NCI-H2107 treated with DMSO at 0.1 percent for 48 hours (cell line): ENCODE data around the gene CLIC5.

Experiments used
- DNase-seq: peaks from one replicate; lab custom pipeline; 2025; ENCODE audit not compliant: unreplicated experiment; lab: John Stamatoyannopoulos, UW

The CLIC5 gene

DNA sequence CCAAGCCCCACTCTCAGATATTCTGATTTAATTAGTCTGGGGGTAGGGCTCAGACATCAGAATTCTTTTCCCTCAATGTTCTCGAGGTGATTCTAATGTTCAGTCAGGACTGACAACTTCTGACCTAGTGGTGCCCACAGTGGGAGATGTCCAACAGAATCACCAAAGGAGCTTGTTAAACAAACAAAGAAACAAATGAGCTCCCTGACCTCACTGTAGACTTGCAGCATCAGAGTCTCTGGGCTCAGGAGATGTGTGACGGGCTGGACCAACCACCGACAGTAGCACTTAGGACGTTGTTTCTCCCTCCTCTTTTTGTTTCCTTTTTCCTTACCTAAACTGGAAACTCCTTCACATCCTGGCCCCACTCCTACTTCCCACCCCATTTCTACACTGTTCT lies 49.3 kb downstream of the CLIC5 start:
- no peak for DNase-seq

DNA sequence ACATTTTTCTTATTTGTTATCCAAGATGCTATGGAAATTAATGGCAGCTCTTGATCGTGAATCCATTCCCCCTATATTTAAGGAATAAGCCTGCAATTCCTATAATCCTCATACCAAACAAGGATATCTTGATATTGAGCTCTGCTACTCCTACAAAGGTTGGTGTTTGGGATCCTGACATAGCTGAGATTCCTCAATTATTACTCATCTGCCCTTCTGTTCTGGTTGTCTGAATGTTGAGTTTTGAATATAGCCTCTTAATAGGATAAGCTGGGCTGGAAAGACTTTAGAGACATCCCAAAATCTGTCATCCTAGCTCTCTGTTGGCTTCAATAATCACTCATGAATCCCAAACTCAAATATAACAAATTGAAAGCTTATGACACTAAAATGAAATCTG lies 49.9 kb downstream of the CLIC5 start:
- DNase-seq, result no peak

DNA sequence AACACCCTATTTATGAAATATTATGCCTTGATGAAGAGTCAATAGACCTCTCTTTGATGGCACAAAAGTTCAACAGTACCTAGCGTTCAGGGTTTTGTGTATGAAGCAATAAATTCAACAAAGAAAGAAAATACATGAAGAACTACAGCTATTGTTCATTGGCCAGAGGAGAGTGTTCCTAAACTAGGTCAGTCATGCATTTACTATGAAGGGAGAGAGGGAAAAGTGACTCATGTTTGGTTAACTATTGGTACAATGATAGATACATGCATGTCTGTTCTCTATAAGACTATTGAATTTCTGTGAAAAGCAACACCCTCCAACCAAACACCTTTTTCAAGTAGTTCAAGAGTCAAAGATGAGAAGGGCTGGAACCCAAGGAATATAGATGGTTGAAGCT lies 50.7 kb downstream of the CLIC5 start:
- DNase-seq, result no peak

DNA sequence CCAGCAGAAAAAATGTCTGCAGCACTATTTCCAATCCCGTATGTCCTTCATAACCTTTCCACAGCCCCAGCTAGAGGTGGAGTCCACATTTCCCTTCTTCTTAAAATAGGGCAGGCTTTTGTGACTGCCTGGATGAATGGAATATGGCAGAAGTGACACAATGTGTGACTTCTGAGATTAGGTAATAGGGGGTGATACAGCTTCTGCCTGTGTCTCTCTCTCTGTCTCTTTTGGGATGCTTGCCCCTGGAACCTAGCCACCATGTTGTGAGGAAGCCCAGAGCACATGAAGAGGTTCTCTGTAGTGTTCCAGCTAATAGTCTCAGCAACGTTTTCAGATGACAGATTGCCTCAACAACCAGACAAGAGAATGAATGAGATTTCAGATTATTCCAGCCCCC lies 51.4 kb downstream of the CLIC5 start:
- no peak for DNase-seq

DNA sequence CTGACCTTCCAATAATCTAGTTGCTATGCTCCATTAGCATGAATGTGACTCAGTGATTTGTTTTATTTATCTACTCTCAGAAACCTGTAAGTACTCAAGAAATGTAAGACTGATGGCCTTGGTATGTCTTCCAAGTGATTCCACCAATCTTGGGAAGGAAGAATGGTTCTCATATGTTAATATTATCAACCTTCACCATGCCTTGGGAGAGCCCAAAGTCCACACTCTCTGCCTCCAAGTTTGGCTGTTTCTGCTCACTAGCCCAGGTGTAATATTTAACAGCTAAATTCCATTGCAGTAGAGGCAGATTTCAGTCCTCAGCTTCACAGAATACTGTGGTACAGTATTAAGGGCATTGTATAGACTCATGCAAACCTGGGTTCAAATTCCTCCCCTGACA lies 51.8 kb downstream of the CLIC5 start:
- no peak for DNase-seq

DNA sequence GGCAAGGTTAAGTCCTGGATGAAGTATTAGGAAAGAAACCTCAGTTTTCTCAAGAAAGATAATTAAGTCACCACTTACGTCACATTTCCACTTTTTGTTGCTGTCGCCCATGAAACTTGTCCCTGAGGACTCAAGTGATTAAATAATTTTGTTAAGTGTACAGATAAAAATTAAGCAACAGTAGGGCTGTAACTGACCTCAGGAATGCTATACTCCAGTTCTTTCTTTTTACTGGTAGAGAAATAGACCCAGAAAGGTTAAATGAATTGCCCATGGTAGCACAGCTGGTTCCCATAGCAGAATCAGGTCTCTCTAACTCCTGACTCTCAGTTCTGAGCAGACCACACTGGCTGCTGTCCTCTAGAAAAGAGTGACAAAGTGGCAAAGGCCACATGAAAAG lies 54.5 kb downstream of the CLIC5 start:
- no peak for DNase-seq

DNA sequence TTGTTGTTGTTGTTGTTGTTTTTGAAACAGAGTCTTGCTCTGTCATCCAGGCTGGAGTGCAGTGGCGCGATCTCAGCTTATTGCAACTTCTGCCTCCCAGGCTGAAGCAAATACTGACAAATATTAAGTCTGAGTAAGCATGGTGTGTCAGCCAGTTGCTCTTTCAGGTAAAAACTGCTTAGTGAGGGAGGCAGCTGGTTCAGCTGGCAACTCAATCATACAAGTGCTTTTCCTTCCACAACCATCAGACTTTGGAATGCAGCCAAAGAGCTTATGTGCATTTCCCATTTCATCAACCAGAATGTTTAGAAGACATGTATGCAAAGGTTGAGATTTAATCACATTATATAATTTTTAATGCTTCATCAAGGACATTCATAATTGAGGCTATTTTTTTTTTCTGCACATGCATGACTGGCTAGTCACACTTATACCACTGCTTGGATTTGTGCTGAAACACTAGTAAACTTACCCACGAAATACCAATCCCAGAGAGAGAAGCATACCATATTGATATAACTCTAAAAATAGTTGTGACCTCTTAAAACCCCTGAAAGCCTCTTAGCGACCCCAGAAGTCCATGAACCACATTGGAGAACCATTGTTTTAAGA lies 56.0 kb downstream of the CLIC5 start:
- peak; percentile 0 for DNase-seq

DNA sequence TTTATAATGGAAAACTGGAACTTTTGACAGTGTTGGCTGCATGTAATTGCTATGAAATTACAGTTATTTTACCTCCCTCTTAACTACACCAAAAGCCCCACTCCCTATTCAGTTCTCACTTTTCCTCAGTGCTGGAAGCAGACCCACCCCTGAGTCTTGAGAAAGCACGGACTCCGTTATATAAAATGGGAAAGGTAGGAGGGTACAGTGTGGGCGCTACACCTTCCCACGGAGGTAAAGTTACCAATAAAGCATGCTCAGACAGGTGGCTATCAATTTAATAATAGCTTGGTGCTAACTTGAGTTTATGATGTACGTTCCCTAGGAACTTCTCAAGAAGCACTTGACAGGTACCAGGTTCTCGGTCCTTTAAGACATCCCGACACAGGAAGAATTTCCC lies 59.0 kb downstream of the CLIC5 start:
- DNase-seq, result no peak

DNA sequence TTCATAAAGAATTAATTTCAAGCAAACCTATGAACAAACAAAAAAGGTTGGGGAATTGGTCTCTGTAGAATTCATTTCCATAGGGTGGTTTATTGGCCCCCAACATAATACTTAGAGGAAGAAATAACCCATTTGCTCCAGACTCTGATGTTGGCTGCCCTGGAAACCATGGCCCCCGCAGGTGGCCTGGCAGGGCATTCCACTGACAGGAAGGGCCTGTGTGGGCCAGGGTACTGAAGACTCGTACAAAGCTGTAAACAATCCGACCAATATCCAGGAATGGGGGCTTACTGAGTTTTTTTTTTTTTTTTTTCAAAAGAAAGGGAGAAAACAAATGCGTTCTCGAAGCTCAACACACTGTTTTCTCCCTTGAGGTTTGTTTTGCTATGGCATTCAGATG lies 59.5 kb downstream of the CLIC5 start:
- no peak for DNase-seq

DNA sequence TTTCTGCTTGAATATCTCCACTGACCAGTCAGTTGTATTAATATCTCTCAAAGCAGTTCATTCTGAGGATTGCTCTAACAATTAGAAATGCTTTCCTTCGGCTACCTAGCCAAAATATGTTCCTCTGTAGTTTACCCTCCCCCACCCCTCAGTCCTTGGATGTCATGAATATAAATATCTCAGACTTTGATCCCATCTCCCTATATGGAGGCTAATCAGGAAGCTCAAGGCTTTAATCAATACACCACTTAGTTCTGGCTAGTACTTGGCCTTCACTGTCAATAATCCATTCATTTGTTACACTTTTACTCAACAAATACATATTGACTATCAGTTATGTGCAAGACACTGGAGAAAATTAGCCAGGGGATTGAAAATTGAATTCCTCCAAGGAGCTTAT lies 60.1 kb downstream of the CLIC5 start:
- DNase-seq, result no peak

DNA sequence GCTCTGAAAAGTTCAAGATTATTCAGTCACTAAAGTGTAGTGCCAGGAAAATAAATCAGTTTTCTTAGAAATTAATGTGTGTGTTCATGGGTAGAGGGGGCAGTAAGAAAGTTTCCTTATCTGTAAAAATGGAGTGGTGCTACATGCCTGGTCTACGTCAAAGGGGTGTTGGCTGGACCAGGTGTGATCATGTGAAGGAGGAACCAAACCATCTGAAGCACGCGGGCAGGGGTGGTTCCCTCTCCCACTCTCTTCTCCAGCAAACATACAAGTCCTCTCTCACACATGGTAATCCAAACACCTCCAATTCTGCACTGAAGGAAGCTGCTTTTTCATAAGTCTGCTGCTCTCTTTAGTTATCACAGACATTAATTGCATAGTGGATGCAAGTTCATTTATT lies 63.1 kb downstream of the CLIC5 start:
- no peak for DNase-seq

DNA sequence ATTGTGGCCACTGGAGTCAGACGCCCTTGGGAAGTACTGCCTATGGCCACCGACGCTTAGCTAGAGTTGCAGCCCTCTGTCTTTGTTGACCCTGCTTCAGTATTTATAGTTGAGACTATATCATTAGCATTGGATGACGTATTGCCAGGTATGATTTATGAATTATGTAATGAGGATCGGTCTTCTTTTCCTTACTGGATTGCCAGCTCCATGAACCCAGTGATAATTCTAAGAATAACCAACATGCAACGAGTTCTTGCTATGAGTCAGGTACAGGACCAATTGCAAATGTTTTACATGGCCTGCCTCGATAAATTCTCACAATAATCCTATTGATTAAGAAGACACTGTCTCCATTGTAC lies 63.5 kb downstream of the CLIC5 start:
- no peak for DNase-seq

DNA sequence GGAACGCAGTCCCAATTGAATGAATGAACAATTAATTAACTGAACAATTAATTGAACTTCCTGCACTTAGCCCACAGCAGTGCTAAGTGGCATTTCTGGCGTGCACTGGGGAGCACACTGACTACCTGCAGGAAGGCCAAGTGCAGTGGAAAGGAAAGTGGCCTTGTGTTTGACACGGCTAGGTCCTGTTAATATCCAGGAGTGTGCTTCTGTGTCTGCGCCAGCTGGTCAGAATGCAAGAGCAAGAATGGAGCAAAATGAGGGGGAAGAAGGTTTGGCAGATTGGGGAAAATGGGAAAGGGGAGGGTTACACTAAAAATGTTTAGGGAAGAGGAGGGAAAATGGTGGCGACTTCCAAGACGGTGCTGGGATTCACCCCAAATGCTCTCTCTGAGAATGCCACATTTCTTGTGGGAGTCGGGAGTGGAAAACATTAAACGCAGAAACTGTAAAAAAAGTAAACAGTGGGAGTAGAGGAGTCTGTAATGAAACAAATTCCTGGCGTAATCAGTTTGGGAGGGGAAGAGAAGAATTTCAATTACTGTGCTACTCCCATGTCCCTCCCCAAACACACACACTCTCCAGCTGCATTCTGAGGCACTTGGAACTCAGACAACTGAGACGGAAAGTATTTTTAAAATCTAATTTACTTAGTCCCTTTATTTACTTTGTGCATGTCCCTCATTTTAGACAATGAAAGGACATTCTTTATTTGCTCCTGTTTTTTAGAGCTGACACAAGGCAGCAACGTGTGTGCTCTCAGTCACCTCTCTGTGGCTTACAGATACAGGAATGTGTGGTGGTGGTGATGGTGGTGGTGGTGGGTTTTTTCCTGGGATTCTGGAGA lies 64.1 kb downstream of the CLIC5 start:
- no peak for DNase-seq

DNA sequence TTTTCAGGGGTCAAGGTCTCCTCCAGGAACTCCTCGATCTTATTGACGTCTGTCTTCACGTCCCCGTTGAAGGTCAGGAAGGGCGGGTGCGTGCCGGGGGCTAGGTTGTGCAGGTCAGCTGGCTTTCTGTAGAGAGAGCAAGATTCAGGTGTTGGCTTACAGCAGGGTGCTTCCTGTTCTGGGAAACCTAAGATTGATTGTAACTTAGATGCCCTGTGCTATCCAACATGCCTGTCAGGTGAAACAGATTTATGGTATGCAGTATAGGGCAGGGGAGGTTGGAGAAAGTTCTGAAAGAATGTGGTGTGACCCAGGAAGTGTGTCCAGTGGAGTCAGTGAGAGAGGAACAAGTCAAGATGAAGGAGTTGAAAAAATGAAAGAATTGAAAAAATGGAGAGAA lies 66.4 kb downstream of the CLIC5 start:
- no peak for DNase-seq

DNA sequence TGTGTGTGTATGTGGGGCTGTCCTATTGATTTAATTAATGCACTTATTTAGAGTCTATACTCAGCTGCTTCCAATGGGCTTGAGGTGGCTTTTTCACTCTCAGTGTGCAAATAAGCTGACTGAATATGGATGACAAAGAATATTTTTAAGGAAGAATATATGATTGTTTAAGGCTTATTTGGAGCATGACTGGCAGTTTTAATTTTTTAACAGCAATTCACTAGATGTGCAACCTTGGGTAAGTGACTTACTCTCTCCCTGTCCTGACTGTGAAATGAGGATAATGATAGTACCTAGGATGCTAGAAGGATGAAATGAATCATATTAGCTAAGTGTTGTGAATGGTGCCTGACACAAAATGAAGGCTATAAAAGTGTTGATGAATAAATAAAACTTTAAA lies 67.9 kb downstream of the CLIC5 start:
- DNase-seq, result no peak

DNA sequence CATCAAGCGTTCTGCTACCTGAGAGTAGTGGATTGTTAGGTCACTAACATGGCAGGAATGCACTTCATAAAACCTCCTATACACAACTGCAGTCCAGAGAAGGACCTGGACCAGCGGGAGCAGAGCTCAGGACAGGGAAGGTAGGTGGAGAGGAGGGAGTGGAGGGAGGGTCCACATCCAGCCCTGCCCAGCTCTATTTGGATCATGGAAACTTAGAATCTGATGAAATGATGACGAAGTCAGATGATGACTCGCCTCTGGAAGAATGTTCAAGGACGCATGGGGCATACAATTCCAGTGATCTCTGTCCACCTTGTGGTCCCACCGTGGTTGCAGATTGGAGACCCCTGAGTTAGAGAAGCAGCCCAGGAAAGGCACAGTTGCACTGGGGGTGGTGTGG lies 68.8 kb downstream of the CLIC5 start:
- DNase-seq, result no peak

DNA sequence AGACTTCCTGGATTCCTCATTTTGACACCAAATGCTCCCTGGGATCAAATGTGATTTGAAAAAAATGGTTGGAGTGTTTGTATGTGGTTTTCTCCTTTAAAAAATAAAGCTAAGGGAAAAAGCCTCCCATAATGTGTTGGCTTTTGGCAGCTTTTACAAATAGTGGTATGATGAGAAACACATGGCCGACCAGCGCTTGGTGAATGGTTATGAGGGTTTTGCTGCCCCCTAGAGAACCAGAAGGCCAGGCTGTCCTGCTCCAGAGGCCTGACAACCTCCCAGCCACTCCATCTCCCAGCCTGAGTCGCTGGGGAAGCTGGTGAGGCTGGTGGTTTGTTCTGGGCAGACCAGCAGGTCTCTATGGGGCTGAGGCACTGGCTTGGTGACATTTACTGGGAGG lies 69.3 kb downstream of the CLIC5 start:
- DNase-seq, result no peak

DNA sequence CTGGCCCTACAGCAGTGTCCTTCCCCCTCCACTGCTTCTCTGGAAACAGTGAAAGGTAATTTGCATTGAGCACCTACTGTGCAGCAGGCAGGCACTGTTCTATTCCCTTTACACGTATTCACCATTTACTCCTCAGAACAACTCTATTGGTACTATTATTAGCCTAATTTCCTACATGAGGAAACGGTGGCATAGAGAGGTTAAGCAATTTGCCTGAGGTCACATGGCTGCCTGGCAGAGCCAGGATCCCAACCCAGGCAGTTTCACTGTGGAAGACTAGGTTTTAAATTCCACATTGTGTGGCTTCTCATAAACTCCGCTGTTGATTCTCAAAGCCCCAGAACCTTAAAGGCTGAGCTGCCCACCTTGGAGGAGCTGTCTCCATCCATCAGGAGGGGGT lies 72.7 kb downstream of the CLIC5 start:
- no peak for DNase-seq

DNA sequence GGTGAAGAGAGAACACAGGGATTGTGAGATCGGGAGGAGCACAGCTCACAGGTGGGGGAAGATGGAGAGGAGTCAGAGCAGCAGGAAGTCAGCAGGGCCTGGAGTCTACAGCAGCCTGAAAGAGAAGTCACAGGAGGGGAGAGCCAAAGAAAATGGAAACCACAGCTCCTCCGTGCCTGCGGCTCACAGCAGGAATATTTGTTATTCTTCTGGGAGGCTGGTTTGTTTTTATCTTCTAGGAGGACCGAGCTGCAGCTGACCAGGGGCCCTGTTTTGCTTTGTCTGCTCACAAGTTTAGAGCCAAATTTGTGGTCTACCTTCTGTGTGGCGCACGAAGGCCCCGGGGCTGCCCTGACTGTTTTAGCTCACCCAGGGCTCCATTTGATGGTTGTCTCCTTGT lies 81.8 kb downstream of the CLIC5 start:
- no peak for DNase-seq

DNA sequence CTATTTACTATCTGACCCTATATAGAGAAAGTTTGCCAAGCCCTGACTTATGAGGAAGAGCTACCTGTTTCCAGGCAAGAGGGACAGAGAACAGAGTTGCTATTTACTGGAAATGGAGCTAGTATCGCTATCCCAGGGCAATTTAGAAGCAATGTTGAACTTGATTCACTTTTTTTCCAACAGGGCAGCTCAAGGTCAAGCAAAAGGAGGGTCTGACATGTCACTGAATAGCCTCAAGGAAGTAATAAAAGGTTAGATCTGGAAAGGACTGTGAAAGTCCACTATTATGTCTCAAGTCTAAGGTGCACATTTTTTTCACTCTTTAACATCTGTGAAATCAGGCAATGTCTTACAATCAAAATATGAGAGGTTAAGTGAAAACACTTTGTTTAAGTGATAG lies 84.4 kb downstream of the CLIC5 start:
- DNase-seq, result no peak

DNA sequence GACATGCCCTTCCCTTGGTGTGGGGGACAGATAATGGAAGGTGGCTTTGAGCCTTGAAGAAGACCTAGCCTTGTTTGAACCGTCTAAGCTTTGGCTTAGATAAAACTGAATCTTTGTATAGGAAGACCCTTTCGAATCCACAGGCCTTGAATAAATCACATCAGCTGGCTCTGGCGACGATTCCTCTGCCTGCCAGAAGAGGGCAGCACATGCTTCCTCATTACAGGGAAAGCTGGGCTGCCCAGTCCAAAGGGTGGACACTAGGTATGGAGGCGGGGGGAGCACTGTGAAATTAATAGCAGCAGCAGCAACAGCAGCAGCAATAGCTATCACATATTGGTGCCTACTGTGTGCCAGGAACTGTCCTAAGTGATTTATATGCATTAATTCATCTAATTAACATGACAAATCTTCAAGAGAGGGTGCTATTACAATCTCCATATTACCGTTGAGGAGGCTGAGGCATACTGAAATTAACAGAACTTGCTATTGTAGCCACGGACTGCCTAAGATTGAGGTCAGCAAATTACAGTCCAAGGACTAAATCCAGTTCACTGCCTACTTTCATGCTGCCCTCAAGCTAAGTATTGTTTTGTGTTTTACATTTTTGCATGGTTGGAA lies 85.1 kb downstream of the CLIC5 start:
- peak; percentile 28 for DNase-seq
